SK-N-SH (cell line): ENCODE measurements around the gene SUPT5H. TPM values are rescaled to one million over a fixed set of nuclear protein-coding genes. Genes with fewer than 3 reads are reported as not detected.

Experiments used
- CTCF ChIA-PET: fragments of 300-600, 350-600 bp; formaldehyde crosslinking; extraction: SDS; loops from one replicate; lab custom pipeline; 2021; lab: Yijun Ruan, JAX
- POLR2A ChIA-PET: fragments of 350-600 bp; sonication (Branson Sonifier 250); formaldehyde crosslinking; extraction: SDS; loops from one replicate; lab custom pipeline; 2020; ENCODE audit warnings: antibody characterized with exemption, inconsistent platforms; lab: Yijun Ruan, JAX
- DNase-seq: peaks from one replicate; pipeline ENCODE4 v3.0.0; 2012
- H2AFZ ChIP-seq: fragments of 200-600 bp; sonication (generic); 2 replicates; pipeline ENCODE4 v1.8.1; 2016; ENCODE audit warnings: antibody characterized with exemption, mild to moderate bottlenecking, low read depth
- H3F3A ChIP-seq: fragments of 200-600 bp; sonication (generic); replicated peaks from 2 replicates; pipeline ENCODE3; 2016; ENCODE audit warnings: antibody characterized with exemption, mild to moderate bottlenecking; ENCODE audit not compliant: insufficient read depth
- H3K27ac ChIP-seq, 2 experiments: fragments of 200-500 bp in 1 of 2; fragments of 200-600 bp in 1 of 2; sonication (Bioruptor generic) in 1 of 2; sonication (generic), shearing (Covaris generic) in 1 of 2; 2 replicates each; pipeline versions ENCODE4 v1.5.1 to v1.6.1; 2014 to 2016; ENCODE audit warnings: low read depth in 2 of 2, inconsistent platforms in 1 of 2, low read length in 1 of 2, mild to moderate bottlenecking in 1 of 2, mixed read lengths in 1 of 2
- H3K27me3 ChIP-seq: fragments of 200-600 bp; sonication (generic), shearing (Covaris generic); 2 replicates; pipeline ENCODE4 v1.6.1; 2016; ENCODE audit warnings: mixed run types; ENCODE audit not compliant: insufficient read depth
- H3K36me3 ChIP-seq, 2 experiments: fragments of 200-500 bp in 1 of 2; fragments of 200-600 bp in 1 of 2; sonication (Bioruptor generic) in 1 of 2; sonication (generic) in 1 of 2; replicated peaks in 1 of 2; 2 replicates each; pipeline versions ENCODE3 to v1.5.1; 2014 to 2016; ENCODE audit warnings: low read length in 1 of 2, mild to moderate bottlenecking in 1 of 2; ENCODE audit not compliant: insufficient read depth in 2 of 2, control insufficient read depth in 1 of 2
- H3K4me1 ChIP-seq, 2 experiments: fragments of 200-500 bp in 1 of 2; fragments of 200-600 bp in 1 of 2; sonication (Bioruptor generic) in 1 of 2; sonication (generic), shearing (Covaris generic) in 1 of 2; 2 replicates each; pipeline versions ENCODE4 v1.5.1 to v1.6.1; 2014 to 2016; ENCODE audit warnings: low read depth in 1 of 2, low read length in 1 of 2, mixed run types in 1 of 2; ENCODE audit not compliant: insufficient read depth in 2 of 2, control insufficient read depth in 1 of 2
- H3K4me2 ChIP-seq: fragments of 200-600 bp; sonication (generic), shearing (Covaris generic); 2 replicates; pipeline ENCODE4 v1.6.1; 2017; ENCODE audit warnings: mixed run types
- H3K4me3 ChIP-seq, 2 experiments: fragments of 200-500 bp in 1 of 2; fragments of 200-600 bp in 1 of 2; sonication (Bioruptor generic) in 1 of 2; sonication (generic), shearing (Covaris generic) in 1 of 2; 2 replicates each; pipeline versions ENCODE4 v1.5.1 to v1.8.1; 2014 to 2016; ENCODE audit warnings: low read depth in 2 of 2, inconsistent platforms in 1 of 2, low read length in 1 of 2, mild to moderate bottlenecking in 1 of 2, mixed read lengths in 1 of 2, moderate library complexity in 1 of 2
- H3K79me2 ChIP-seq: fragments of 200-600 bp; sonication (generic); 2 replicates; pipeline ENCODE4 v1.8.1; 2017; ENCODE audit warnings: mild to moderate bottlenecking; ENCODE audit not compliant: insufficient read depth
- H3K9ac ChIP-seq: fragments of 200-600 bp; sonication (generic); 2 replicates; pipeline ENCODE4 v1.6.1; 2017; ENCODE audit warnings: mixed run types
- H3K9me2 ChIP-seq: fragments of 200-600 bp; sonication (generic); 2 replicates; pipeline ENCODE4 v1.6.1; 2017; ENCODE audit warnings: mixed run types
- H3K9me3 ChIP-seq: fragments of 200-600 bp; sonication (generic); 2 replicates; pipeline ENCODE4 v1.6.1; 2017; ENCODE audit warnings: mixed run types, mild to moderate bottlenecking, moderate library complexity
- H4K20me1 ChIP-seq: fragments of 200-600 bp; sonication (generic); 2 replicates; pipeline ENCODE4 v1.6.1; 2017; ENCODE audit warnings: mild to moderate bottlenecking, mixed run types; ENCODE audit not compliant: insufficient read depth
- CHD2 ChIP-seq: fragments of 150-350 bp; IDR thresholded peaks from 2 replicates; pipeline ENCODE4 v1.6.1; 2018; ENCODE audit warnings: low read length; ENCODE audit not compliant: partially characterized antibody
- ELF1 ChIP-seq: IDR thresholded peaks from 2 replicates; pipeline ENCODE4 v1.4.0; 2012
- MAX ChIP-seq: IDR thresholded peaks from 2 replicates; pipeline ENCODE4 v1.4.0; 2012; ENCODE audit warnings: low read depth
- MEF2A ChIP-seq: IDR thresholded peaks from 2 replicates; pipeline ENCODE4 v1.4.0; 2012; ENCODE audit warnings: low read depth, borderline replicate concordance
- MXI1 ChIP-seq: IDR thresholded peaks from 2 replicates; pipeline ENCODE4 v1.6.1; 2012; ENCODE audit warnings: mild to moderate bottlenecking, low read depth, low read length, improper control_type of control experiment
- NRF1 ChIP-seq: IDR thresholded peaks from 2 replicates; pipeline ENCODE4 v1.6.1; 2012; ENCODE audit warnings: low read depth, mild to moderate bottlenecking, low read length
- RAD21 ChIP-seq: IDR thresholded peaks from 2 replicates; pipeline ENCODE4 v1.6.1; 2012; ENCODE audit warnings: mild to moderate bottlenecking, low read length
- SIN3A ChIP-seq: IDR thresholded peaks from 2 replicates; pipeline ENCODE4 v1.6.1; 2012; ENCODE audit warnings: low read depth, mild to moderate bottlenecking, low read length, moderate library complexity, borderline replicate concordance
- TAF1 ChIP-seq: IDR thresholded peaks from 2 replicates; pipeline ENCODE4 v1.6.1; 2012; ENCODE audit warnings: low read depth, mild to moderate bottlenecking, low read length, moderate library complexity, borderline replicate concordance
- TCF12 ChIP-seq: IDR thresholded peaks from 2 replicates; pipeline ENCODE4 v1.4.0; 2012
- WGBS: methylation state at CpG from one replicate; pipeline ENCODE4 v1.1.6; 2017; ENCODE audit warnings: low lambda C conversion rate; 5-methylcytosine and 5-hydroxymethylcytosine counted together
- polyA plus RNA-seq, 3 experiments: library from polyadenylated mRNA; depleted of rRNA; stranded (reverse); fragments of >200 nt; gene quantifications; 2 replicates each; pipeline ENCODE4 v1.2.3, GENCODE V29; 2012
- TF ChIP-seq, protein P1 (sequence below): fragments of 200-600 bp; sonication (generic); IDR thresholded peaks from 2 replicates; pipeline ENCODE4 v1.6.1; 2017; ENCODE audit warnings: antibody characterized with exemption, mild to moderate bottlenecking, moderate library complexity

Gene SUPT5H
- polyA plus RNA-seq, 1 of the 3 experiments (the other 2 are of a cell fraction) = 137 TPM

GRCh38 chr19:39413911-39414608 lies 31.3 kb upstream of the SUPT5H start:
- WGBS = 40% methylated on average over 18 of the region's 18 CpGs

GRCh38 chr19:39415111-39416046 lies 30.0 kb upstream of the SUPT5H start:
- H2AFZ ChIP-seq = no peak overlapping the region
- H3K27ac ChIP-seq = no peak overlapping the region; a peak in 1 of 4 replicates
- no peaks in the 10 kb centered on the region for H3K9me2 ChIP-seq
- peak overlapping the region; percentile 99 for H3K4me2 ChIP-seq
- H3K4me1 ChIP-seq = peaks cover 18 to 28% of the 10 kb centered on the region in 2 experiments; a peak in 3 of 4 replicates
- CTCF ChIA-PET = interaction anchor here (1.3 to 5.1 kb wide), 7 partner anchors 11 to 125 kb away, joined by 3 to 53 read pairs (median 6); partner anchors contain the start of genes EID2, EID2B, MED29 and PAF1
- H3K27me3 ChIP-seq = no peaks in the 10 kb centered on the region
- peaks cover 10% of the 10 kb centered on the region; the same call in 1 of the 2 replicates for H4K20me1 ChIP-seq
- peaks cover 12 to 15% of the 10 kb centered on the region in 2 experiments for H3K36me3 ChIP-seq
- no peak for DNase-seq
- H3K9me3 ChIP-seq = no peaks in the 10 kb centered on the region
- peaks cover 27% of the 10 kb centered on the region for H3F3A ChIP-seq
- 88% methylated on average over 32 of the region's 35 CpGs for WGBS
- POLR2A ChIA-PET = interaction anchor here (0.9 to 2.2 kb wide), 4 partner anchors 13 to 24 kb away, joined by 3 to 28 read pairs (median 5); partner anchors contain the start of genes MED29, PAF1 and RPS16
- TF ChIP-seq, protein P1, sequence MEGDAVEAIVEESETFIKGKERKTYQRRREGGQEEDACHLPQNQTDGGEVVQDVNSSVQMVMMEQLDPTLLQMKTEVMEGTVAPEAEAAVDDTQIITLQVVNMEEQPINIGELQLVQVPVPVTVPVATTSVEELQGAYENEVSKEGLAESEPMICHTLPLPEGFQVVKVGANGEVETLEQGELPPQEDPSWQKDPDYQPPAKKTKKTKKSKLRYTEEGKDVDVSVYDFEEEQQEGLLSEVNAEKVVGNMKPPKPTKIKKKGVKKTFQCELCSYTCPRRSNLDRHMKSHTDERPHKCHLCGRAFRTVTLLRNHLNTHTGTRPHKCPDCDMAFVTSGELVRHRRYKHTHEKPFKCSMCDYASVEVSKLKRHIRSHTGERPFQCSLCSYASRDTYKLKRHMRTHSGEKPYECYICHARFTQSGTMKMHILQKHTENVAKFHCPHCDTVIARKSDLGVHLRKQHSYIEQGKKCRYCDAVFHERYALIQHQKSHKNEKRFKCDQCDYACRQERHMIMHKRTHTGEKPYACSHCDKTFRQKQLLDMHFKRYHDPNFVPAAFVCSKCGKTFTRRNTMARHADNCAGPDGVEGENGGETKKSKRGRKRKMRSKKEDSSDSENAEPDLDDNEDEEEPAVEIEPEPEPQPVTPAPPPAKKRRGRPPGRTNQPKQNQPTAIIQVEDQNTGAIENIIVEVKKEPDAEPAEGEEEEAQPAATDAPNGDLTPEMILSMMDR = 0 out of 2 replicates have a peak, but pooled peaks have one; percentile 6
- TF ChIP-seq ELF1 = no peak
- H3K4me3 ChIP-seq = peak overlapping the region; percentile 92 to 96; a peak in 2 of 4 replicates
- peaks cover 49% of the 10 kb centered on the region for H3K79me2 ChIP-seq
- H3K9ac ChIP-seq = 0 out of 2 replicates have a peak overlapping the region, but pooled peaks have one; percentile 97

More at GRCh38 chr19:39413911-39414608, 31.3 kb upstream of the SUPT5H start:
- peaks cover 6 to 11% of the 10 kb centered on the region in 2 experiments for H3K36me3 ChIP-seq
- H3K9me3 ChIP-seq = no peaks in the 10 kb centered on the region
- no peaks in the 10 kb centered on the region for H3K9me2 ChIP-seq
- H3K4me1 ChIP-seq = peaks cover 23 to 35% of the 10 kb centered on the region in 2 experiments; a peak in 3 of 4 replicates
- POLR2A ChIA-PET = interaction anchor here (0.8 to 2.2 kb wide), 6 partner anchors 13 to 23 kb away, joined by 3 to 28 read pairs (median 4); partner anchors contain the start of genes MED29, PAF1 and RPS16
- H3K79me2 ChIP-seq = peaks cover 53% of the 10 kb centered on the region
- H3F3A ChIP-seq = peaks cover 28% of the 10 kb centered on the region
- CTCF ChIA-PET = interaction anchor here (0.8 to 5.1 kb wide), 12 partner anchors 12 to 126 kb away, joined by 3 to 53 read pairs (median 4); partner anchors contain the start of genes EID2, EID2B, MED29 and PAF1
- H4K20me1 ChIP-seq = peaks cover 10% of the 10 kb centered on the region; the same call in 1 of the 2 replicates
- no peak overlapping the region for H2AFZ ChIP-seq
- peak overlapping the region; percentile 99 for H3K4me2 ChIP-seq
- no peaks in the 10 kb centered on the region for H3K27me3 ChIP-seq
- H3K9ac ChIP-seq = peak overlapping the region; percentile 97
- peak; percentile 53 for TF ChIP-seq MXI1
- TF ChIP-seq MAX = peak; percentile 56; the same call in 1 of the 2 replicates
- TF ChIP-seq, protein P1 = peak; percentile 50
- no peak for TF ChIP-seq RAD21
- no peak for TF ChIP-seq MEF2A
- no peak for TF ChIP-seq SIN3A
- TF ChIP-seq NRF1 = no peak
- no peak for TF ChIP-seq TAF1
- no peak for TF ChIP-seq CHD2
- TF ChIP-seq TCF12 = no peak
- TF ChIP-seq, all 33 proteins: peak for 3
- peak; percentile 81 for DNase-seq
- Histone ChIP-seq H3K4me3 (peak overlapping the region; percentile 92 to 96), H3K27ac (peak overlapping the region; percentile 94 to 96)
